Astrocyte (in vitro differentiated cells and primary cell): ENCODE data around the gene TTBK2.

ENCODE experiments used
- EZH2 ChIP-seq: IDR thresholded peaks from 2 replicates; pipeline ENCODE4 v1.6.1; 2012; ENCODE audit warnings: mild to moderate bottlenecking, low read length, inconsistent platforms; ENCODE audit not compliant: insufficient read depth
- TF ChIP-seq, protein P1 (sequence below): IDR thresholded peaks from 2 replicates; pipeline ENCODE4 v1.5.1; 2011; ENCODE audit warnings: low read depth, mild to moderate bottlenecking, inconsistent platforms, low read length, moderate library complexity; ENCODE audit not compliant: insufficient read depth

GRCh38 chr15:42802168-42802567 lies 118.4 kb downstream of the TTBK2 start:
- TF ChIP-seq, protein P1, sequence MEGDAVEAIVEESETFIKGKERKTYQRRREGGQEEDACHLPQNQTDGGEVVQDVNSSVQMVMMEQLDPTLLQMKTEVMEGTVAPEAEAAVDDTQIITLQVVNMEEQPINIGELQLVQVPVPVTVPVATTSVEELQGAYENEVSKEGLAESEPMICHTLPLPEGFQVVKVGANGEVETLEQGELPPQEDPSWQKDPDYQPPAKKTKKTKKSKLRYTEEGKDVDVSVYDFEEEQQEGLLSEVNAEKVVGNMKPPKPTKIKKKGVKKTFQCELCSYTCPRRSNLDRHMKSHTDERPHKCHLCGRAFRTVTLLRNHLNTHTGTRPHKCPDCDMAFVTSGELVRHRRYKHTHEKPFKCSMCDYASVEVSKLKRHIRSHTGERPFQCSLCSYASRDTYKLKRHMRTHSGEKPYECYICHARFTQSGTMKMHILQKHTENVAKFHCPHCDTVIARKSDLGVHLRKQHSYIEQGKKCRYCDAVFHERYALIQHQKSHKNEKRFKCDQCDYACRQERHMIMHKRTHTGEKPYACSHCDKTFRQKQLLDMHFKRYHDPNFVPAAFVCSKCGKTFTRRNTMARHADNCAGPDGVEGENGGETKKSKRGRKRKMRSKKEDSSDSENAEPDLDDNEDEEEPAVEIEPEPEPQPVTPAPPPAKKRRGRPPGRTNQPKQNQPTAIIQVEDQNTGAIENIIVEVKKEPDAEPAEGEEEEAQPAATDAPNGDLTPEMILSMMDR = no peak
- no peak for TF ChIP-seq EZH2
